GM21390 (cell line): ENCODE data around the gene PSG1.
"Not testable (repeated sequence)": the region's sequence is repeated elsewhere in the genome, so short reads cannot be mapped to it uniquely, and the experiment has no call there.

ENCODE experiments used
- ATAC-seq: cut with Tn5 transposase; IDR thresholded peaks from one replicate; pipeline ENCODE4 v1.9.1; 2021; ENCODE audit not compliant: unreplicated experiment

The PSG1 gene

GRCh38 chr19:42882010-42882409 lies 2.5 kb upstream of the PSG1 start:
- ATAC-seq: not testable (repeated sequence)

- ATAC-seq: not testable (repeated sequence)
These were observed 1.8 kb upstream of the PSG1 start for GRCh38 chr19:42881279-42881678.

- not testable (repeated sequence) for ATAC-seq
These were observed 1.1 kb upstream of the PSG1 start for GRCh38 chr19:42880621-42881020.

GRCh38 chr19:42876596-42876995 lies 2.9 kb downstream of the PSG1 start:
- not testable (repeated sequence) for ATAC-seq

GRCh38 chr19:42875881-42876280 lies 3.6 kb downstream of the PSG1 start:
- not testable (repeated sequence) for ATAC-seq

GRCh38 chr19:42874901-42875813 lies 4.4 kb downstream of the PSG1 start:
- ATAC-seq: not testable (repeated sequence)

- not testable (repeated sequence) for ATAC-seq
These were observed 5.4 kb downstream of the PSG1 start for GRCh38 chr19:42874136-42874535.

- ATAC-seq: no peak
These were observed 6.9 kb downstream of the PSG1 start for GRCh38 chr19:42872608-42873007.

GRCh38 chr19:42857544-42857867 lies 22.0 kb downstream of the PSG1 start:
- no peak for ATAC-seq

GRCh38 chr19:42856866-42857543 lies 22.5 kb downstream of the PSG1 start:
- not testable (repeated sequence) for ATAC-seq

GRCh38 chr19:42854745-42855144 lies 24.8 kb downstream of the PSG1 start:
- not testable (repeated sequence) for ATAC-seq

GRCh38 chr19:42853231-42853630 lies 26.3 kb downstream of the PSG1 start:
- ATAC-seq: not testable (repeated sequence)

- ATAC-seq: not testable (repeated sequence)
These were observed 26.7 kb downstream of the PSG1 start for GRCh38 chr19:42852821-42853220.

- not testable (repeated sequence) for ATAC-seq
These were observed 27.7 kb downstream of the PSG1 start for GRCh38 chr19:42851718-42852280.

GRCh38 chr19:42850981-42851717 lies 28.4 kb downstream of the PSG1 start:
- ATAC-seq: no peak

GRCh38 chr19:42846597-42846996 lies 32.9 kb downstream of the PSG1 start:
- no peak for ATAC-seq

GRCh38 chr19:42843631-42844030 lies 35.9 kb downstream of the PSG1 start:
- not testable (repeated sequence) for ATAC-seq

- ATAC-seq: not testable (repeated sequence)
These were observed 46.6 kb downstream of the PSG1 start for GRCh38 chr19:42832746-42833442.

- ATAC-seq: not testable (repeated sequence)
These were observed 47.4 kb downstream of the PSG1 start for GRCh38 chr19:42832023-42832680.
